Midbrain (tissue), 1 donor: ENCODE results near the gene KMT2B.

Source experiments
- DNase-seq: peaks from one replicate; lab custom pipeline; 2025; lab: John Stamatoyannopoulos, UW

The KMT2B gene

GRCh38 chr19:35727053-35727955, 9.5 kb downstream of the KMT2B start:
- no peak for DNase-seq

DNA sequence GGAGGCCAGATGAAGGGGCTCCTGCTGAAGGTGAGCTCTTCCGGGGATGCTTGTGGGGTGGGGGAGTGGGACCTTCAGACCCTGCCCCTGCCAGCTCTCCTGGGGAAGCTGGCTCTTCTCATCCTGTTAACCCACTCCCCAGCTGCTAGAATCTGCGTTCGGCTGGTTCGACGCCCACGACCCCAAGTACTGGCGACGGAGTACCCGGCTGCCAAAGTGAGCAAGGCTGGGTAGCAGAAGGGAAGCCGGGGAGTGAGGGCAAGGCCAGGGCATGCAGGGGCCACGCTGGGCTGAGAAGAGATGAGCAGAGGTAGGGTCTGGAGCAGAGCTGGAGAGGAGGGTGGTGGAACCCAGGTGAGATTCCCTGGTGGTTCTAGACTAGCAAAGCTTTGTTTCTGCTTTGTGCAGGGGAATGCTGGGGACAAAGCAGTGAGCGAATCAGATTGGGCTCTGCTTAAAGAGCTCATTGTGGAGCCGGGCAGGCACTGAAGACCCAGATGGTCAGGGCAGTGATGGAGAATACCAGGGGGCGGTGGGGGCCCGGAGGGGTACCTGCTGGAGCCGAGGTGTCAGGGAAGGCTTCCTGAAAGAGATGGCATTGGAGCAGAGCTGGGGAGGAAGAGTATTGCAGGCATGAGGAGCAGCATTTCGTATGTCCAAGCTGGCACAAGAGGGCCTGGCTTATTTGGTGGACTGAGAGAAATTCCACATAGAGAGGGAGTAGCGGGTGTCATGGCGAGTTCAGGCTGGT, 10.3 kb downstream of the KMT2B start:
- DNase-seq = no peak

DNA sequence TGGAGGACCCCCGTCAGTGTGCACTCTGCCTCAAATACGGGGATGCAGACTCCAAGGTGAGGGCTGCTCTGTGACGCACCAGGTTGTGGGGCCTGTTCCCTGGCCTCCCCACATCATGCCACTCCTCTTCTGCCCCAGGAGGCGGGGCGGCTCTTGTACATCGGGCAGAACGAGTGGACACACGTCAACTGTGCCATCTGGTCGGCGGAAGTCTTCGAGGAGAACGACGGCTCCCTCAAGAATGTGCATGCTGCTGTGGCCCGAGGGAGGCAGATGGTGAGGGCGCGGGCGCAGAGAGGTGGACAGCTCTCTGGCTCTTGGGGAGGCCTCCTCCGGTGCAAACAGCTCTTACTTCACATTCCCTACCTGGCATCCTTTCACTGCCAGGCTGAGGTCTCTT, 11.2 kb downstream of the KMT2B start:
- no peak for DNase-seq

- no peak for DNase-seq
Measured at GRCh38 chr19:35729763-35730162, 12.0 kb downstream of the KMT2B start.

GRCh38 chr19:35730326-35730725, 12.5 kb downstream of the KMT2B start:
- no peak for DNase-seq

DNA sequence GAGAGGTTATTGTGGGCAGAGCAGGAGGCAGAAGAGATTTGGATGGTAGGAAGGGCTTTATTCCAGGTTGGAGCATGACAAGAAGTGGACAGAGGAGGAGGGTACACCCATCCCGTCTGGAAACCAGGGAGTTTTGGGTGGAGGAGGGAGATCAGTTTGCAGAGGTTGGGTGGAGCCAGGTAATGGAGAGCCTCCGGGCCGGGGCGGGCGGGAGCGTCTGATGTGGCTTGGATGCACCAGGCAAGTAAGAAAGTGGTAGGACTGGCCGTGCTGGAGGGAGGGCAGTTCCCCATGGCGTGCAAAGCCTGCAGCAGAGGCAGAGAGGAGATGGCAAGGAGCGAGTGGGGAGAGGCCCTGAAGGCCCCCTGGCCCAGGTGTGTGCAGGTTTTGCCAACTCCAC, 13.6 kb downstream of the KMT2B start:
- DNase-seq = no peak

DNA sequence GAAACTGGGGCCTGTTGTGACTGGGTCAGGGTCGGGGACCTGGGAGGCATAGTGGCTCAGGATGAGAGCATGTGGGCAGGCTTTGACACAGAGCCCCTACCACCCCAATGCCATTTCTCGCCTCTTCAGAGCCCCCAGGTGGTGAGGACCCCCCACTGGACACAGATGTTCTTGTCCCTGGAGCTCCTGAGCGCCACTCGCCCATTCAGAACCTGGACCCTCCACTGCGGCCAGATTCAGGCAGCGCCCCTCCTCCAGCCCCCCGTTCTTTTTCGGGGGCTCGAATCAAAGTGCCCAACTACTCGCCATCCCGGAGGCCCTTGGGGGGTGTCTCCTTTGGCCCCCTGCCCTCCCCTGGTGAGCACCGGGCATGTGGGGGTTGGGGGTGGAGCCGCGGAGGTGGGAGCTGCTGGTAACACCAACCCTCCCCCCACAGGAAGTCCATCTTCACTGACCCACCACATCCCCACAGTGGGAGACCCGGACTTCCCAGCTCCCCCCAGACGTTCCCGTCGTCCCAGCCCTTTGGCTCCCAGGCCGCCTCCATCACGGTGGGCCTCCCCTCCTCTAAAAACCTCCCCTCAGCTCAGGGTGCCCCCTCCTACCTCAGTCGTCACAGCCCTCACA, 14.1 kb downstream of the KMT2B start:
- DNase-seq = no peak

GRCh38 chr19:35732540-35733179, 14.9 kb downstream of the KMT2B start:
- DNase-seq = no peak

- DNase-seq = no peak
Measured at GRCh38 chr19:35733180-35734125, 15.7 kb downstream of the KMT2B start.

GRCh38 chr19:35734273-35734672, 16.5 kb downstream of the KMT2B start:
- no peak for DNase-seq

DNA sequence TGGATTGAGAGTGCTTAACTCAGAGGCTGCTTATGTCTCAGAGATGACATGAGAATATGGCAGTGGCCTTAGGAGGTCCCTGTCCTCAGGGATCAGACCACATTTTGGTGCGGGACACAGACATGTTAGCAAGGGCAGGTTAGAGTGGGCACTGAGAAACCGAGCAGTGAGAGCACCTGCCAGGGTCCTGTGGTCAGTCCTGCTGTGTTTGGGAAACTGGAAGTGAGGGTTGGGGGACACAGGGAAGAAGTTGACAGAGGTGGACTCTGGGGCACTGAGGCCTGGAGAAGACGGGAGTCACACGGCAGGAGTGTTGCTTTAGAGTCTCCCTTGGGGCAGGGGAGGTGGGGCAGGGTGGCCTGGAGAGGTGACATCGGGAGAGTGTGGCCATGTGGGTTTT, 17.1 kb downstream of the KMT2B start:
- no peak for DNase-seq

GRCh38 chr19:35736913-35737886, 19.4 kb downstream of the KMT2B start:
- DNase-seq = no peak

DNA sequence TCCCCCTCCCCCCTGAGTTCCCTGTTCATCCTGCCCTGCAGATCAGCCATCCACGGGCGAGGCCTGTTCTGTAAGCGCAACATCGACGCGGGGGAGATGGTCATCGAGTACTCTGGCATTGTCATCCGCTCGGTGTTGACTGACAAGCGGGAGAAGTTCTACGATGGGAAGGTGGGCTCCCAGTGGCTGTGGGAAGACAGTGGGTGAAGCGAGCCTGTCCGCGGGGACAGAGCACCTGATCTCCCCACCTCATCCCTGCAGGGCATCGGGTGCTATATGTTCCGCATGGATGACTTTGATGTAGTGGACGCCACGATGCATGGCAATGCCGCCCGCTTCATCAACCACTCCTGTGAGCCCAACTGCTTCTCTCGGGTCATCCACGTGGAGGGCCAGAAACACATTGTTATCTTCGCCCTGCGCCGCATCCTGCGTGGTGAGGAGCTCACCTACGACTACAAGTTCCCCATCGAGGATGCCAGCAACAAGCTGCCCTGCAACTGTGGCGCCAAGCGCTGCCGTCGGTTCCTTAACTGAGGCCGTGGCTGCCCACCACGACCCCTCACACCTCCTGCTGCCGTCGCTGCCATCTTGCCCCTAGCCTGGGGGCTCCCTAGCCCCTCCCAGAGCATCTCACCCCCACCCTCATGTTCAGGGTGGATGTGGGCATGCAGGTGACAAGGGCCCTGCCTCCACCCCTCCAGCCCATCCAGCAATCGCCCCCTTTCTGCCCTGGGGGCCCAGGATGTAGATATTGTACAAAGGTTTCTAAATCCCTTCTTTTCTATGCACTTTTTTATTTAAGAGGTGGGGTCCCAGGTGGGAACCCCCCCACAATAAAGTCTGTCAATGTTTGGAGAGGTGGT, 20.5 kb downstream of the KMT2B start:
- DNase-seq = no peak

- no peak for DNase-seq
Measured at GRCh38 chr19:35738887-35739229, 21.1 kb downstream of the KMT2B start.

- no peak for DNase-seq
Measured at GRCh38 chr19:35739275-35740107, 21.7 kb downstream of the KMT2B start.

DNA sequence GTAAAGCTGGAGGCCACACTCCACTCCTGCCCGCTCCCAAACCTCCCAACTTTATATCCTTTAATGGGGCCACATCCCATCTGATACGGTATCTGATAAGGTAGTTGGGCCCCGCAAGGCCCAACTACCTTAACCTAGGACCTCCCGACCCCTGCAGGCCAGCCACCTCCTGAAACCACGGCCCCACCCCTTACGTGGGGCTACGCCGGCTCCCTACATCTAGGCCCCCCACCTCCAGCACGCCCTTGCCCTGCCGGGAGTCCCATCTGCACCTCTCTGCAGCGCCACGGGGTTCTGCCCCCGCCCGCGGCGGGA, 22.3 kb downstream of the KMT2B start:
- DNase-seq = no peak

GRCh38 chr19:35740423-35741202, 22.8 kb downstream of the KMT2B start:
- DNase-seq = peak; percentile 99

GRCh38 chr19:35741203-35741515, 23.4 kb downstream of the KMT2B start:
- DNase-seq = no peak
